ENCODE results near the gene HSD17B14. TPM values are rescaled to one million over a fixed set of nuclear protein-coding genes. Genes with fewer than 3 reads are reported as not detected.

The HSD17B14 gene
- total and polyA plus RNA-seq, 2 of the 13 experiments (the other 11 are each of a cell fraction or from before 2014, with no cell fraction given), result 0.58 to 1.2 TPM

- TF ChIP-seq HNF1B (CRISPR knock-in tag; IDR thresholded peaks at IDR 0.05), result peak; percentile 42; the same call in 1 of the 2 replicates
- no peak for TF ChIP-seq ATF4 (CRISPR knock-in tag; IDR thresholded peaks at IDR 0.05)
- TF ChIP-seq STAG1 (CRISPR knock-in tag; IDR thresholded peaks at IDR 0.05), result peak; percentile 94
- no peak for TF ChIP-seq ZNF24 (IDR thresholded peaks at IDR 0.05)
- TF ChIP-seq ZNF766 (CRISPR knock-in tag; IDR thresholded peaks at IDR 0.05; ENCODE audit: borderline replicate concordance), result no peak
- TF ChIP-seq PRPF4 (IDR thresholded peaks at IDR 0.05; ENCODE audit: low read depth, low read length, poor library complexity, severe bottlenecking), result no peak
- TF ChIP-seq, protein P1, sequence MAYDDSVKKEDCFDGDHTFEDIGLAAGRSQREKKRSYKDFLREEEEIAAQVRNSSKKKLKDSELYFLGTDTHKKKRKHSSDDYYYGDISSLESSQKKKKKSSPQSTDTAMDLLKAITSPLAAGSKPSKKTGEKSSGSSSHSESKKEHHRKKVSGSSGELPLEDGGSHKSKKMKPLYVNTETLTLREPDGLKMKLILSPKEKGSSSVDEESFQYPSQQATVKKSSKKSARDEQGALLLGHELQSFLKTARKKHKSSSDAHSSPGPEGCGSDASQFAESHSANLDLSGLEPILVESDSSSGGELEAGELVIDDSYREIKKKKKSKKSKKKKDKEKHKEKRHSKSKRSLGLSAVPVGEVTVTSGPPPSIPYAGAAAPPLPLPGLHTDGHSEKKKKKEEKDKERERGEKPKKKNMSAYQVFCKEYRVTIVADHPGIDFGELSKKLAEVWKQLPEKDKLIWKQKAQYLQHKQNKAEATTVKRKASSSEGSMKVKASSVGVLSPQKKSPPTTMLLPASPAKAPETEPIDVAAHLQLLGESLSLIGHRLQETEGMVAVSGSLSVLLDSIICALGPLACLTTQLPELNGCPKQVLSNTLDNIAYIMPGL (CRISPR knock-in tag; IDR thresholded peaks at IDR 0.05; ENCODE audit: borderline replicate concordance in 1 of 2, low read depth in 1 of 2), result peak in 1 of 2 experiments; percentile 57; a peak in 3 of 4 replicates
- TF ChIP-seq ERF (CRISPR knock-in tag; IDR thresholded peaks at IDR 0.05), result 0 out of 2 replicates have a peak, but pooled peaks have one; percentile 15
- no peak for TF ChIP-seq ZNF7 (CRISPR knock-in tag; IDR thresholded peaks at IDR 0.05)
- no peak for TF ChIP-seq FOXJ3 (CRISPR knock-in tag; IDR thresholded peaks at IDR 0.05; ENCODE audit: borderline replicate concordance)
- TF ChIP-seq MIER2 (CRISPR knock-in tag; IDR thresholded peaks at IDR 0.05), result no peak
- TF ChIP-seq PRDM10 (CRISPR knock-in tag; IDR thresholded peaks at IDR 0.05; ENCODE audit: low read depth), result no peak
- 0 out of 2 replicates have a peak, but pooled peaks have one; percentile 20 for TF ChIP-seq ZFP41 (CRISPR knock-in tag; IDR thresholded peaks at IDR 0.05; ENCODE audit: borderline replicate concordance)
- peak; percentile 63 for TF ChIP-seq ZNF263 (CRISPR knock-in tag; IDR thresholded peaks at IDR 0.05)
- no peak for TF ChIP-seq ZNF350 (CRISPR knock-in tag; IDR thresholded peaks at IDR 0.05; ENCODE audit: borderline replicate concordance, low read depth)
- no peak for TF ChIP-seq SIX4 (CRISPR knock-in tag; IDR thresholded peaks at IDR 0.05)
- no peak for TF ChIP-seq ZNF703 (CRISPR knock-in tag; IDR thresholded peaks at IDR 0.05; ENCODE audit: borderline replicate concordance)
- no peak for TF ChIP-seq ZNF543 (CRISPR knock-in tag; IDR thresholded peaks at IDR 0.05)
- no peak for TF ChIP-seq NR1H2 (CRISPR knock-in tag; IDR thresholded peaks at IDR 0.05; ENCODE audit: borderline replicate concordance, low read depth)
- TF ChIP-seq SIN3A (IDR thresholded peaks at IDR 0.05; ENCODE audit: borderline replicate concordance, low read depth, low read length), result no peak
- TF ChIP-seq ZNF160 (CRISPR knock-in tag; IDR thresholded peaks at IDR 0.05), result no peak
Observed at GRCh38 chr19:48835734-48836088, 580 bp downstream of the HSD17B14 start (continued).

Data from HepG2 (cell line).